GM19463 (cell line): Measurements from ENCODE around the gene SIK2.
"Not testable (repeated sequence)": the region's sequence is repeated elsewhere in the genome, so short reads cannot be mapped to it uniquely, and the experiment has no call there.

Experiments used
- ATAC-seq: cut with Tn5 transposase; IDR thresholded peaks from one replicate; pipeline ENCODE4 v1.9.1; 2021; ENCODE audit warnings: mild to moderate bottlenecking, moderate library complexity; ENCODE audit not compliant: unreplicated experiment

Gene SIK2

GRCh38 chr11:111694851-111695250 lies 92.6 kb downstream of the SIK2 start:
- ATAC-seq, result no peak

GRCh38 chr11:111696556-111696955 lies 94.3 kb downstream of the SIK2 start:
- no peak for ATAC-seq

- ATAC-seq, result peak; percentile 62
Observed at GRCh38 chr11:111697933-111698371, 95.7 kb downstream of the SIK2 start.

GRCh38 chr11:111698852-111699559 lies 96.8 kb downstream of the SIK2 start:
- ATAC-seq, result no peak

- ATAC-seq, result no peak
Observed at GRCh38 chr11:111699579-111700156, 97.4 kb downstream of the SIK2 start.

GRCh38 chr11:111700162-111700561 lies 97.9 kb downstream of the SIK2 start:
- no peak for ATAC-seq

- ATAC-seq, result no peak
Observed at GRCh38 chr11:111702623-111703022, 100.4 kb downstream of the SIK2 start.

- ATAC-seq, result no peak
Observed at GRCh38 chr11:111703576-111703975, 101.3 kb downstream of the SIK2 start.

GRCh38 chr11:111707039-111707690 lies 104.9 kb downstream of the SIK2 start:
- no peak for ATAC-seq

GRCh38 chr11:111707691-111708067 lies 105.4 kb downstream of the SIK2 start:
- ATAC-seq, result no peak

- ATAC-seq, result no peak
Observed at GRCh38 chr11:111714522-111714921, 112.3 kb downstream of the SIK2 start.

- ATAC-seq, result no peak
Observed at GRCh38 chr11:111715142-111715816, 113.0 kb downstream of the SIK2 start.

GRCh38 chr11:111717660-111718059 lies 115.4 kb downstream of the SIK2 start:
- not testable (repeated sequence) for ATAC-seq

GRCh38 chr11:111718436-111718835 lies 116.2 kb downstream of the SIK2 start:
- no peak for ATAC-seq

- ATAC-seq, result no peak
Observed at GRCh38 chr11:111718859-111719258, 116.6 kb downstream of the SIK2 start.

- ATAC-seq, result no peak
Observed at GRCh38 chr11:111719379-111719778, 117.1 kb downstream of the SIK2 start.

GRCh38 chr11:111720801-111721494 lies 118.7 kb downstream of the SIK2 start:
- ATAC-seq, result no peak

GRCh38 chr11:111722501-111722900 lies 120.3 kb downstream of the SIK2 start:
- ATAC-seq, result no peak

GRCh38 chr11:111723595-111723994 lies 121.3 kb downstream of the SIK2 start:
- no peak for ATAC-seq

GRCh38 chr11:111724615-111725129 lies 122.4 kb downstream of the SIK2 start:
- ATAC-seq, result no peak

- ATAC-seq, result no peak
Observed at GRCh38 chr11:111725621-111726020, 123.4 kb downstream of the SIK2 start.
